ENCODE results near the gene MAP2K1.

DNA sequence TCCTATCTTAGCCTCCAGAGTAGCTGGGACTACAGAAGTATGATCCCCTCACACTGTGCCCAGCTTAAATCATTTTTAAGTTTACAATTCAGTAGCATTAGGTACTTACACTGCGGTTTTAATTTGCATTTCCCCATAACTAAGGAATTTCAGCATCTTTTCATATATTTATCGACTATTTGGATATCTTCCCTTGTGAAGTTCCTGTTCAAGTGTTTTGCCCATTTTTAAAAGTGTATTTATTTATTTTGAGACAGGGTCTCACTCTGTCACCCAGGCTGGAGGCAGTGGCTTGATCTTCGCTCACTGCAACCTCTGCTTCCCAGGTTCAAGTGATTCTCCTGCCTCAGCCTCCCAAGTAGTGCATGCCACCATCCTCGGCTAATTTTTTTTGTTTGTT lies 12.5 kb upstream of the MAP2K1 start:
- TF ChIP-seq, protein P1, sequence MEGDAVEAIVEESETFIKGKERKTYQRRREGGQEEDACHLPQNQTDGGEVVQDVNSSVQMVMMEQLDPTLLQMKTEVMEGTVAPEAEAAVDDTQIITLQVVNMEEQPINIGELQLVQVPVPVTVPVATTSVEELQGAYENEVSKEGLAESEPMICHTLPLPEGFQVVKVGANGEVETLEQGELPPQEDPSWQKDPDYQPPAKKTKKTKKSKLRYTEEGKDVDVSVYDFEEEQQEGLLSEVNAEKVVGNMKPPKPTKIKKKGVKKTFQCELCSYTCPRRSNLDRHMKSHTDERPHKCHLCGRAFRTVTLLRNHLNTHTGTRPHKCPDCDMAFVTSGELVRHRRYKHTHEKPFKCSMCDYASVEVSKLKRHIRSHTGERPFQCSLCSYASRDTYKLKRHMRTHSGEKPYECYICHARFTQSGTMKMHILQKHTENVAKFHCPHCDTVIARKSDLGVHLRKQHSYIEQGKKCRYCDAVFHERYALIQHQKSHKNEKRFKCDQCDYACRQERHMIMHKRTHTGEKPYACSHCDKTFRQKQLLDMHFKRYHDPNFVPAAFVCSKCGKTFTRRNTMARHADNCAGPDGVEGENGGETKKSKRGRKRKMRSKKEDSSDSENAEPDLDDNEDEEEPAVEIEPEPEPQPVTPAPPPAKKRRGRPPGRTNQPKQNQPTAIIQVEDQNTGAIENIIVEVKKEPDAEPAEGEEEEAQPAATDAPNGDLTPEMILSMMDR (IDR thresholded peaks at IDR 0.05; ENCODE audit: poor library complexity), result no peak
- TF ChIP-seq EZH2phosphoT487 (IDR thresholded peaks at IDR 0.05; ENCODE audit: low read depth, severe bottlenecking, unreplicated experiment), result no peak
- TF ChIP-seq EZH2 (IDR thresholded peaks at IDR 0.05; ENCODE audit: borderline replicate concordance), result no peak

All from hepatocyte (in vitro differentiated cells).